Adipose tissue (tissue), 3 donors: ENCODE data around the gene SEC31B. TPM values are rescaled to one million over a fixed set of nuclear protein-coding genes. Genes with fewer than 3 reads are reported as not detected.

Experiments
- H3K27ac ChIP-seq: one replicate; pipeline ENCODE4 v1.5.1; 2013; ENCODE audit warnings: low read depth, low read length
- whole genome bisulfite sequencing, 3 donors: extraction: QIAGEN DNeasy Blood & Tissue Kit; methylation state at CpG; one replicate each; pipeline ENCODE4 v1.1.7; 2013; 5-methylcytosine and 5-hydroxymethylcytosine counted together
- polyA plus RNA-seq, 3 donors: library from polyadenylated mRNA; stranded (reverse); fragments of 200-250 nt; gene quantifications; one replicate each; pipeline ENCODE4 v1.2.3, GENCODE V29; 2013
- donor health status: healthy with polysubstance abuse.
- donor health status: Bipolar disorder and iron deficiency.
- donor health status: healthy.

Gene SEC31B
- polyA plus RNA-seq, 3 donors = 3.1 to 9.5 (median 8.3) TPM

- 1 to 2% (median 1%) methylated on average over 42 to 43 of the region's 43 CpGs for WGBS, 3 donors
- H3K27ac ChIP-seq = no peak within 1 kb of the TSS
These were observed 10.0 kb upstream of the SEC31B start, which contains the start of gene NDUFB8 for GRCh38 chr10:100529475-100530298. Gene NDUFB8, minus strand, starts transcription at chr10:100529871. Its CDS starts 20 bp downstream, at chr10:100529851.

GRCh38 chr10:100528921-100529474 is 9.3 kb upstream of the SEC31B start:
- no peak overlapping the region for H3K27ac ChIP-seq
- WGBS, 3 donors = 1 to 2% (median 1%) methylated on average over 18 of the region's 18 CpGs

- WGBS, 3 donors = 46 to 60% (median 48%) methylated on average over 7 of the region's 7 CpGs
- H3K27ac ChIP-seq = no peak overlapping the region
These were observed 8.6 kb upstream of the SEC31B start for GRCh38 chr10:100528123-100528886.

- no peak overlapping the region for H3K27ac ChIP-seq
- WGBS, 3 donors = 82 to 88% (median 86%) methylated on average over 2 of the region's 2 CpGs
These were observed 5.0 kb upstream of the SEC31B start for GRCh38 chr10:100524638-100525037.

GRCh38 chr10:100524206-100524605 is 4.5 kb upstream of the SEC31B start:
- WGBS, 3 donors = 86 to 90% (median 88%) methylated on average over 6 of the region's 6 CpGs
- H3K27ac ChIP-seq = no peak overlapping the region

GRCh38 chr10:100522945-100523344 is 3.3 kb upstream of the SEC31B start:
- WGBS, 3 donors = 93 to 97% (median 96%) methylated on average over 9 of the region's 9 CpGs
- no peak overlapping the region for H3K27ac ChIP-seq

GRCh38 chr10:100522107-100522801 is 2.6 kb upstream of the SEC31B start:
- WGBS, 3 donors = 76 to 82% (median 82%) methylated on average over 5 of the region's 5 CpGs
- no peak overlapping the region for H3K27ac ChIP-seq

- WGBS, 3 donors = 77 to 84% (median 78%) methylated on average over 3 of the region's 3 CpGs
- H3K27ac ChIP-seq = no peak overlapping the region
These were observed 1.1 kb upstream of the SEC31B start for GRCh38 chr10:100520811-100521210.

- H3K27ac ChIP-seq = no peak overlapping the region
- WGBS, 3 donors = 10 to 18% (median 12%) methylated on average over 7 of the region's 7 CpGs
These were observed 860 bp downstream of the SEC31B start for GRCh38 chr10:100518761-100519241.

- H3K27ac ChIP-seq = no peak overlapping the region
- 80 to 91% (median 85%) methylated on average over 2 of the region's 2 CpGs for WGBS, 3 donors
These were observed 2.8 kb downstream of the SEC31B start for GRCh38 chr10:100516847-100517246.

- WGBS, 3 donors = 68 to 82% (median 75%) methylated on average over 3 of the region's 3 CpGs
- H3K27ac ChIP-seq = no peak overlapping the region
These were observed 4.0 kb downstream of the SEC31B start for GRCh38 chr10:100515612-100516011.

GRCh38 chr10:100510533-100511308 is 8.9 kb downstream of the SEC31B start:
- no peak overlapping the region for H3K27ac ChIP-seq
- WGBS, 3 donors = 54 to 75% (median 65%) methylated on average over 7 of the region's 7 CpGs

GRCh38 chr10:100509241-100509840 is 10.3 kb downstream of the SEC31B start:
- H3K27ac ChIP-seq = no peak overlapping the region
- WGBS, 3 donors = 60 to 83% (median 66%) methylated on average over 8 of the region's 8 CpGs

- H3K27ac ChIP-seq = no peak overlapping the region
- WGBS, 3 donors = 53 to 66% (median 54%) methylated on average over 3 of the region's 3 CpGs
These were observed 10.9 kb downstream of the SEC31B start for GRCh38 chr10:100508691-100509150.

- H3K27ac ChIP-seq = no peak overlapping the region
- 50 to 72% (median 61%) methylated on average over 1 of the region's 1 CpG for WGBS, 3 donors
These were observed 11.4 kb downstream of the SEC31B start for GRCh38 chr10:100508266-100508665.

GRCh38 chr10:100507357-100507732 is 12.3 kb downstream of the SEC31B start:
- 90 to 96% (median 92%) methylated on average over 5 of the region's 5 CpGs for WGBS, 3 donors
- no peak overlapping the region for H3K27ac ChIP-seq

- WGBS, 3 donors = 97 to 98% (median 97%) methylated on average over 5 of the region's 5 CpGs
- H3K27ac ChIP-seq = no peak overlapping the region
These were observed 12.9 kb downstream of the SEC31B start for GRCh38 chr10:100506596-100507356.
